ENCODE measurements around the gene PDCD7.
"Not testable (repeated sequence)": the region's sequence is repeated elsewhere in the genome, so short reads cannot be mapped to it uniquely, and the experiment has no call there.

PDCD7 gene

GRCh38 chr15:65115542-65115941 is 18.1 kb downstream of the PDCD7 start:
- no peak for DNase-seq

- no peak for DNase-seq
Observed at GRCh38 chr15:65115086-65115485, 18.5 kb downstream of the PDCD7 start, which contains the start of gene UBAP1L. TSS of gene UBAP1L (minus strand) at chr15:65115200. CDS start at chr15:65106215, 8,985 bp downstream.

DNA sequence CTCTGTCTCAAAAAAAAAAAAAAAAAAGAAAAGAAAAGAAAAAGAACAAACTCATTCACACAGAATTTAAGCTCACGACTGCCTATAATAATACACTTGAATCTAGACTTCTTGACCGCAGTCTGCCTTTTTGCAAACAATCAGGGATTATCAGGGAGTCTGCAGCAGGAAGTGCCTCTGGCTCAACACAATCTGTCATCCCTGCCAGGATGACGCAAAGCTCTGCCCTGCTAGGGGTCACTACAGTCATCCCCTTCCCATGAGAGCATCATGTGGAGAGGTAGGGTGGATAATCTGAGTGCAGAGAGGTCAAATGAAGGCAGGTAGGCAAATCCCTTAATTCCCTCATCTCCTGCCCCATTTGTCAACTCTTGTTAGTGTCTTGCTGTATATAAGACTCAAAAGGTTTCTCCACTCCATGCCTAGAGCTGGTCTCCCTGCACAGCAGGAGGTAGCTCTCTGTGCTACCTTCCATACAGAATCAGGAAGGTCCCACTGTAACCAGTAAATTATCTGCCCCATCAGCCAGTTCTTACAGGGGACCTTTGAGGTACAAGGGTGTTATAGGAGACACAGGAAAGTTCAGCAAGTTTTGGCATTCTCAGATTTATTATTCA is 22.8 kb downstream of the PDCD7 start:
- no peak for DNase-seq

DNA sequence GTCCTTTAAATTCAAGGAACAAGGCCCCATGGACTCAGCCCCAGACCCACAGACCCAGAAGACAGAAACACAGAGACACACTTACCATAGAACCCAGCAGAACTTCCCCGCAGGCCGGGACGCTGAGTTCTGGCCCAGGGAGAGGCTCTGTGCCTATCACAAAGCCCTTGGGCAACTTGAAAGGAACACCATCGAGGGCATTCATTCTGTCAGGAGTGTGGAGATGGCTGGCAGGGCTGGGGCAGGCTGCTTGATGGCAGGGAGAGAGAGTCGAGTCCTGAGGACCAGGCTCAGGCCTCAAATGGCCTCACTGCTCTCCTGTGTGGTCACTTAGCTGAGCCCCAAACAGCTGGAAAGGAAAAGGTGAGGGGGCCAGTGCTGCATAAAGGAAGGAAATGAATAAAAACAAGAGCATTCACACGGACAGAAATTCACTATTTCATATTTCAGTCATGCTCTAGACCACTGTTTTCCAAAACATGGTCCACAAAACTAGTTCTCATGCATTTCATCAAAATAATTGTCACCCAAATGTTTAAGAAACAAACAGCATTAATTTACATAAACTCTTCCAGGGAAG is 27.5 kb downstream of the PDCD7 start:
- no peak for DNase-seq

DNA sequence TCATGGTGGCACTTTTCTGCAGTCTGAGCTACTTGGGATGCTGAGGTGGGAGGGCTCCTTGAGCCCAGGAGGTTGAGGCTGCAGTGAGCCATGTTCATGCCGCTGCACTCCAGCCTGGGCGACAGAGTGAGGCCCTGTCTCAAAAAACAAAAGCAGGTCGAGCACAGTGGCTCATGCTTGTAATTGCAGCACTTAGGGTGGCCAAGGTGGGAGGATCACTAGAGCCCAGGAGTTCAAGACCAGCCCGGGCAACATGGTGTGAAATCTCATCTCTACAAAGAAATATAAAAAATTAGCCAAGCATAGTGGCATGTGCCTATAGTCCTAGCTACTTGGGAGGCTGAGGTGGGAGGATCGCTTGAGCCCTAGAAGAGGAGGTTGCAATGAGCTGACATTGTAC is 28.6 kb downstream of the PDCD7 start:
- DNase-seq, result no peak

DNA sequence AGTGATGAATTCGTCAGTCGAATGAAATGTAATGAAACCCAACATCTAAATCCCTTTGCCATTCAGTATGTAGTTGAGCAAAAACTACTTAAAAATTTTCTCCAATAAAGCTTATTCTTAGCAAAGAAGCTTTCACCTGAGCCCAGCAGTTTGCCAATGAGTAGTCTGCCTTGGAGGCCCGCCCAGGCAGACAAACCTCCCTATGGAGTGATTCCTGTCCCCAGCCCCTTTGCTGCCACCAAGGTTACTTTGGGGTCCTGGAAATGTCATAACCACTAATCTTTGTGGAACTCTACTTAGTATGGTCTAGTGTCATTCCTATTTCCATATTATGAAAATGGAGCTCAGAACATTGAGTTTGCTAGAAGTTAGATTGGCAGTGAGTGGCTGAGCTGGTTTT is 30.7 kb downstream of the PDCD7 start:
- DNase-seq, result no peak

DNA sequence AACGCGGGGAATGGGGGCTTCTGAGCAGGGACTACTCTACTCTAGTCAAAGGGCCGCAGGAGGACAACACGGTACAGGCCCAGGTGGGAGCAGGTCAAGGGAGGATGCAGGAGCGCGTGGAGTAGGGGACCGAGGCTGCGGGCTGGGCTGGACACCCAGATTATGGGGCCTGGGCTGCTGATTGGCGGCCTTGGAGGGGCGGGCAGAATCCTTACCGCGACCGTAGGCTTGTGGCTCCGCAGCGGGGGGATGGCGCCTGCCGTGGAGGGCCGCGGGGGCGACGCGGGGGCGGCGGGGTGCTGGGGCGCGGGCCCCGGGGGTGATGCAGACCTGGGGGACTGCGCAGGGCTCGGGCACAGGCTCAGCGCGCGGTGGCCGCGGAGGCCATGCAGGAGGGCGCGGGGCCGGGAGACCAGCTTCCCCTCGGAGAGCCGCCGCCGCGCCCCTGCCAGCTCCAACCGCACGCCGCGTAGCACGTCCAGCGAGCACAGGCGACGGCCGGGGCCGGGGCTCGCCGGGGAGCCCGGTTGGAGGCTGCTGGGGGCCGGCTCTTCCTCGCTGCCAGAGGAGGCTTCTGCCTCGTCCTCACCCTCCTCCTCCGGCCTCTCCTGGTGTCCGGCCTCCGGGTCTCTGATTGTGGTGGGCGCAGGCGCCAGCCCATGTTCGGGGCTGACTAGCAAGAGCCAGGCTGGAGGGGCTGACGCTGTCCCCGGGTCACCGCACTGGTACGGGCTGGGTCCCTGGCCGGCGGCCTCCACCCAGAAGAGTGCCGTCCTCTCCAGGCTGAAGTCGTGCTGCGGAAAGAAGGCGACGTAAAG is 31.5 kb downstream of the PDCD7 start:
- DNase-seq, result no peak

DNA sequence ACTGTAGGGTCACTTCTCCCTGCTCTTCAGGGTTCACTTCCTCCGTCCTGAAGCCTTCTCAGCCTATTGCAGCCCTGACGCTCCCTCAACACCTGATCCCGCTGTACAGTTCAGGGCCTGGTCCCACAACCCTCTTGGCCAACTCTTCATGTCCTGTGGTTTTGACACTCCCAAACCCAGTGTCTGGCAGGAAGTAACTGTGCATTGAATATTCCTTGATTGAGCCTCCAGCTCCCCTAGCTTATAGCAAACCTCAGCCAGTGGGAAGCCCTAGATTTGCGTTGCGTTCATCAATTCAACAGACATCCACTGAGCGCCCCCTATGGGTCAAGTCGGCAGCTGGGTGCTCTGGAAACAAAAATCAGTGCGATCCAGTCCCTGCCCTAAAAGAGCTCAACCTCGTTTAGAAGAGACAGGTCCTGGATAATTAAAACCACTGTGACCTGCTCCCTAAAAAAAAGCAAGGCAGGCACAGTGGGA is 32.2 kb downstream of the PDCD7 start:
- DNase-seq, result no peak

DNA sequence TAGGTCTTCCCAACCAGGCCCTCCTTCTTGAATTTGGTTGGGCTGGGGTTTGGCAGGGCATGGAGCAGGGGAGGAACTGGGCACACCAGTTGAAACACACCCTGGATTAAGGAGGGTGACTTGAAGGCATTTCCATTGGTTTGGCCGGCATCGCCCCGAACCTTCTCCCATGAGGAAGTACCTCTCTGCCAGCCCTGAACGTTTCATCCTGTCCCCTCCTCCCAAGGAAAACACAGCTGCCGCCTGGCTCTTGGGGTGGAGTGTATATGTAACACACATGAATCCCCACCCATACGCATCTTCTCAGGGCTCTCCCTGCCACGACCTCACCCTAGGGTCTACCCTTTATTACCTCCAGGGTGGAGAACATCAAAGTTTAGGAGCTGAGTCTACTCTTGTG is 33.2 kb downstream of the PDCD7 start:
- DNase-seq, result no peak

GRCh38 chr15:65099801-65100200 is 33.8 kb downstream of the PDCD7 start:
- not testable (repeated sequence) for DNase-seq

GRCh38 chr15:65099336-65099735 is 34.3 kb downstream of the PDCD7 start:
- no peak for DNase-seq

- no peak for DNase-seq
Observed at GRCh38 chr15:65097651-65098263, 35.9 kb downstream of the PDCD7 start.

- no peak for DNase-seq
Observed at GRCh38 chr15:65096481-65097385, 36.9 kb downstream of the PDCD7 start.

DNA sequence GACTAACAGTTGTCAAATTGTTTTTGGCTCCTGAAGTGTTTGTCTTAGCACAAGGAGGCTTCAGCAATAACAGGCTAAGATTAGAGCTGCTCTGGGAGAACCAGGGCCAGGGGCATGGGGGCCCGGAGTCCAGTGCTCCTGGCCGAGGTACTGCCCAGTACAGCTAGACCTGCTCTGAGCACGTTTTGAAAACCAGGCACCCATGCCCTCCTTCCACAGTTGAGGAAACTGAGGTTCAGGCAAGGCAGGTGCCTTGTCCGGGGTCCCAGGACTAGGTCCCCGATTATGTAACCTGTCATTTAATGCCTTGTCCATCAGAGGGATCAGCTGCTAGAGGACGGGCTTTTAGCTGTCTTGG is 37.9 kb downstream of the PDCD7 start:
- DNase-seq, result no peak

DNA sequence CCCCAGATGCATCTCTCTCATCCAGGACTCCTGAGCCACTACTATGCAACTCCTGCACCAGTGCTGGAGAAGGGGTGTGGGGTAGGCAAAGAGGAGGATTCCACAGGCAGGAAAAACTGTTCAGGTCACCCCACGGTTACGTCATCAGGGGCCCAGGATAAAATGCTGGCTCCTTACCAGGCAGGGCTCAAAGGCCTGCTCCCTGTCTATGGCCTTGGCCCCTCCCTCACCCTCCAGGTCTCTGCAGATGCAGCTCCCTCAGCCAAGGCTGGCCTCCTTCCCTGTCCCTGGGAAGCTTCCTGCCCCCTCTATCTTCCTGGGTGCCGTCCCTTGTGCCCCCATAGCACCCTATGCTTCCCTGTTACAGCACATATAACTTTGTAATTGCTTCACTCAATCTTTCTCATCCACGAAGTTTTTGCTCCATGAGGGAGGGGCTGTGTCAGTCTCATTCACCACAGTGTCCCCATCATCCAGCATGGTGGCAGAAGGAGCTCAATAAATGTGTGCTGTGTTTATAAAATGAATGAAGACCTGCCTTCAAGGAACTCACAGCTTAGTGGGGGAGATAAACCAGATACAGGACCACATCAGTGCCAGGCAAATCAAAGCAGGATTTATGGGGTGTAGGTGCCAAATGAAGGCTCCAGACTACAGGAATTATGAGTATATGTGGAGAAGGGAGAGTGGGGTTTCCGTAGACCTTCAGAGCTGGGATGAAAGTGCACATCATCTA is 38.4 kb downstream of the PDCD7 start:
- DNase-seq, result no peak

DNA sequence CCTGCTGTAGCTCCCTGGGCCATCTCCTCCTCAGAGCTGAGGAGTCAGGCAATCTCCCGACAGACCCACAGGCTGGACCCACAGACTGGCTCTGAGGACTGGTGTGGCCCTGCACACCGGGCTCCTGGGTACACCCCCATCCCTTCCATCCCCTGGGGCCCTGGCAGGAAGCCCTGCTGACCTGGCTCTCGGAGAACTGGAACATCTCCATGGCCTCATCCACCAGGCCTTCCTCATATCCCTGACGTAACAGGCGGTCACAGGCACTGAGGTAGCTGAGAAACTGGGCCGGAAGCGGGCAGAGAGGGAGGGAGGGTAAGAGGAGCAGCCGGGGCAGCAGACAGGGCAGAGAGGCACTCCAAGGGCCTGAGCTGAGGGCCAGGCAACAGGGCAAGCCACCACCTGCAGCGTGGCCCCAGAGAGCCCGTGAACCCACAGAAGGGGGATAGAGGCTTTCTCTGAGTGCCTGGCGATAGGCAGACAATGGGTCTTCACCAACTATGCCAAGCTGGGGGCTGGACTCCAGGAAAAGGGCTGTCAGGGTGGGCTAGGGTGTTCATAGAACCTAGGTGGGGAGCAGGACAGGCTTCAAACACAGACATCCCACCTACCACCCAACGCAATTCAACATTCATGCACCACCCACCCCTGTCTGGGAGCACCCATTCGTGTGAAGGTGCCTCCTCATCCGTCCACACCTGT is 39.2 kb downstream of the PDCD7 start:
- DNase-seq, result no peak

GRCh38 chr15:65093793-65094170 is 39.8 kb downstream of the PDCD7 start:
- not testable (repeated sequence) for DNase-seq

DNA sequence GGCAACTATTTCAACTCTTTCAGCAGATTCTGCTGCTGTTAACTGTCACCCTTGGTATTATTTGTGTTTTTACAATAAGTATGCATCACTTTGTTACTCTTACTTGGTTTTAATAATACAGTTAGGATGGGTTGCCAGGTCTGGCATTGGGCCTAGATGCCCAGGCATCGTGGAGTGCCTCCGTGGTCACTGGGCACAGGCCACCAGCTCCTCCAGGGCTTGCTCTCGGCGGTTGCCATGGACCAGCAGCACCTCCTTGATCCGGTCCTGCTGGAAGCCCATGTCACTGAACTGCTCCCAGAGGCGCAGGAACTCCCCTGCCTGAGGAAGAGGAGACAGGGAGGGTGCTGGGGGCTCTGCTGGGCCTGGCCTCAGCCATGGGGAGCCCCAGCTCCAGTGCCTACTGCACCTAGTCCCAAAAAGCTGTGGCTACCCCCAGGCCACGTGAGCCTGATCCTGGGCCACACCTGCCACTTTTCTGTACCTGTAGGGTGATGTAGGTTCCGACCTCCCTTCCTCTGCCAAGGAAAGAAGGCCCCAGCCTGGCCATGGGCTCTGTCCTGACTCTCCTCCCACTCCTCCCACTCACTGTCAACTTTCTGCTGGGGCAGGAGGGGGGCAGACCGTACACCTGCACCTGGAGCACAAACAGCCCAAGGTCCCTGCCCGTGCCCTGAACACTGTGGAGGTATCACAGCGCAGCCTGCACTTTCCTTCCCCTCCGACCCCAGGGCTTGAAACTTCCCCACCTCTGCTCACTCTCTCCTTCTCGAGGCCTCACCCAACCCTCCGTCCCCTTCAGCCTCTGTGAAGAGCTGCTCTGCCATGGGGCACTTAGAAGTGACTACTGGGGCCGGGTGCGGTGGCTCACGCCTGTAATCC is 40.5 kb downstream of the PDCD7 start:
- DNase-seq, result no peak

DNA sequence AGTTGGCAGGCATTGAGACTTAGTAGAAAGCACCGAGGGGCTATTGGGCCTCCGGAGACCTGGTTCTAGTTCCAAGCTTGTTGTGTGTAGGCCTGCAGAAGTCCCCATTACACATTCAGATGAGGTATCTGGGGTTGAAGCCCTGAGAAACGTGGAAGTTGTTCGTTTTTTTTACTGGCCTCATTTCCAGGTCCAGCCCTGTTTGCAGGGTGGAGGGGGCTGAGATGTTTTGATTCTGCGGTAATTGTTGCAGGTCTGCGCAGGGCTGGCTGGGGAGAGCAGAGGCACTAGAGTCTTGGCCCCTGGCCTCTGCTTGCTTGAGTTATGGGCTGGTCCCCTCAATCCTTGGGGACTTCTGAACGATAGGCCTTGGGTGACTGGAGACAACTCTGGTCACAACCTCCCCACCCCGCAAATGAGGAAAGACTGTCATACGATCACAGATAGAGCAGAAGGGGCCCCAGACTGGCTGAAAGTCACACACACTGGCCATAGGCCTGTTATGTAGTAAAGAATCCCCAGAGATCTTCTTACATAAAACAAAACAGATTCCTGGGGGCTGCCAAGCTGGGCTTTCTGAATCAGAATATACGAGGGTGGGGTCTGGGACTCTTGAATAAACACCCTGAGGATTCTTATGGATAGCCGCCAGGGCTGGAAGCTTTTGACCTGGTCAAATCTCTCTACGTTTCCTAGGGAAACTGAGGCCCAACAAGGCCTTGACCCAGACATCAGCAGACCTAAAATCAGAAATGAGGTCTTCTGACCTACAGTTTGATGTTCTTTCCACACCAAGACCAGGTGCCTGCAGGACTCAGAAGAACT is 41.5 kb downstream of the PDCD7 start:
- DNase-seq, result no peak

Data from DMS79 (cell line).